HCT116 (cell line): Measurements from ENCODE around the gene GNG12. TPM values are rescaled to one million over a fixed set of nuclear protein-coding genes. Genes with fewer than 3 reads are reported as not detected.

Source experiments
- ATAC-seq: fragments of 200-7000 bp; cut with Tn5 transposase; 2 replicates; pipeline ENCODE4 v1.9.1; 2020; ENCODE audit warnings: mild to moderate bottlenecking, moderate library complexity
- BruUV-seq: library from RNA; stranded (reverse); fragments of 400-500 nt; replicated peaks from 2 replicates; lab custom pipeline; 2021; lab: Mats Ljungman, UMichigan
- CTCF ChIA-PET: fragments of 300-600 bp; sonication (Branson Sonifier 250); formaldehyde crosslinking; loops from one replicate; lab custom pipeline; 2021; ENCODE audit warnings: antibody characterized with exemption; lab: Charles Lee
- POLR2A ChIA-PET: fragments of 300-600, 350-600 bp; sonication (Branson Sonifier 250); formaldehyde crosslinking; loops from one replicate; lab custom pipeline; 2021; ENCODE audit warnings: antibody characterized with exemption; lab: Charles Lee
- RAD21 ChIA-PET, 2 experiments: fragments of 300-600 bp; sonication (Branson Sonifier 250); formaldehyde crosslinking; loops; one replicate each; lab custom pipeline; 2023; ENCODE audit warnings: low total read pairs in 2 of 2; ENCODE audit not compliant: uncharacterized antibody in 2 of 2, unreplicated experiment in 2 of 2, low non-redundant PET in 1 of 2; lab: Charles Lee
- DNase-seq: peaks from one replicate; pipeline ENCODE4 v3.0.0-alpha.2; 2010; ENCODE audit warnings: low read depth, low spot score
- H2AFZ ChIP-seq: fragments of 200-600 bp; shearing (Covaris generic), sonication (generic); 2 replicates; pipeline ENCODE4 v1.6.1; 2017; ENCODE audit warnings: low read depth, mixed run types, mixed read lengths, antibody characterized with exemption, low read length; ENCODE audit not compliant: poor library complexity, severe bottlenecking
- H3K27ac ChIP-seq: 2 replicates; pipeline ENCODE4 v1.5.1; 2012; ENCODE audit warnings: low read depth, low read length
- H3K27me3 ChIP-seq: fragments of 200-600 bp; sonication (generic); 2 replicates; pipeline ENCODE4 v1.6.1; 2016; ENCODE audit warnings: mixed run types, low read length, mixed read lengths; ENCODE audit not compliant: insufficient read depth
- H3K36me3 ChIP-seq, 2 experiments: fragments of 200-500 bp in 1 of 2; fragments of 200-600 bp in 1 of 2; sonication (Bioruptor generic) in 1 of 2; sonication (generic) in 1 of 2; 2 replicates each; pipeline versions ENCODE4 v1.5.1 to v1.6.1; 2014 to 2016; ENCODE audit warnings: low read length in 2 of 2, inconsistent platforms in 1 of 2, mixed read lengths in 1 of 2, mixed run types in 1 of 2; ENCODE audit not compliant: insufficient read depth in 2 of 2, control insufficient read depth in 1 of 2
- H3K4me1 ChIP-seq, 2 experiments: fragments of 200-600 bp in 1 of 2; sonication (generic) in 1 of 2; 2 replicates each; pipeline versions ENCODE4 v1.5.1 to v1.6.1; 2012 to 2017; ENCODE audit warnings: low read length in 2 of 2, inconsistent platforms in 1 of 2, mild to moderate bottlenecking in 1 of 2, mixed read lengths in 1 of 2, mixed run types in 1 of 2, moderate library complexity in 1 of 2; ENCODE audit not compliant: insufficient read depth in 2 of 2, control insufficient read depth in 1 of 2
- H3K4me2 ChIP-seq: fragments of 200-600 bp; sonication (generic); 2 replicates; pipeline ENCODE4 v1.6.1; 2017; ENCODE audit warnings: mixed run types, low read length, mixed read lengths
- H3K4me3 ChIP-seq, 2 experiments: fragments of 200-600 bp in 1 of 2; sonication (generic) in 1 of 2; replicated peaks in 1 of 2; 2 replicates each; pipeline ENCODE4 v1.5.1; 2011 to 2016; ENCODE audit warnings: low read length in 2 of 2, control low read depth in 1 of 2, low read depth in 1 of 2, mild to moderate bottlenecking in 1 of 2, mixed read lengths in 1 of 2, mixed run types in 1 of 2
- H3K79me2 ChIP-seq: fragments of 200-600 bp; sonication (generic); 2 replicates; pipeline ENCODE4 v1.6.1; 2017; ENCODE audit warnings: mild to moderate bottlenecking, mixed run types, low read length, moderate library complexity, mixed read lengths; ENCODE audit not compliant: insufficient read depth
- H3K9ac ChIP-seq: fragments of 200-600 bp; sonication (generic); 2 replicates; pipeline ENCODE4 v1.6.1; 2016; ENCODE audit warnings: low read length, mixed read lengths
- H3K9me2 ChIP-seq: fragments of 200-600 bp; sonication (generic), shearing (Covaris generic); 2 replicates; pipeline ENCODE4 v1.6.1; 2017; ENCODE audit warnings: mixed run types, mild to moderate bottlenecking, moderate library complexity; ENCODE audit not compliant: insufficient read depth
- H3K9me3 ChIP-seq, 2 experiments: fragments of 200-500 bp in 1 of 2; fragments of 200-600 bp in 1 of 2; sonication (Bioruptor generic) in 1 of 2; sonication (generic) in 1 of 2; 2 replicates each; pipeline ENCODE4 v1.6.1; 2014 to 2017; ENCODE audit warnings: low read length in 2 of 2, mixed read lengths in 2 of 2, inconsistent platforms in 1 of 2, low read depth in 1 of 2, mild to moderate bottlenecking in 1 of 2, mixed run types in 1 of 2, moderate library complexity in 1 of 2; ENCODE audit not compliant: control insufficient read depth in 1 of 2, insufficient read depth in 1 of 2
- H4K20me1 ChIP-seq: fragments of 200-600 bp; sonication (generic), shearing (Covaris generic); 2 replicates; pipeline ENCODE4 v1.6.1; 2017; ENCODE audit warnings: mixed run types, mild to moderate bottlenecking, moderate library complexity; ENCODE audit not compliant: insufficient read depth
- CEBPB ChIP-seq: IDR thresholded peaks from 2 replicates; pipeline ENCODE4 v1.6.1; 2012; ENCODE audit warnings: low read depth
- EZH2 ChIP-seq: fragments of 200-600 bp; sonication (generic); IDR thresholded peaks from 2 replicates; pipeline ENCODE4 v1.6.1; 2017; ENCODE audit warnings: antibody characterized with exemption, mixed run types
- EZH2phosphoT487 ChIP-seq: fragments of 200-600 bp; IDR thresholded peaks from 2 replicates; pipeline ENCODE4 v1.6.1; 2018; ENCODE audit warnings: antibody characterized with exemption, borderline replicate concordance
- POLR2A ChIP-seq: IDR thresholded peaks from 2 replicates; pipeline ENCODE4 v1.7.0; 2011; ENCODE audit warnings: borderline replicate concordance; ENCODE audit not compliant: insufficient read depth, insufficient read length; ENCODE audit errors: extremely low read depth
- SIN3A ChIP-seq: IDR thresholded peaks from 2 replicates; pipeline ENCODE4 v1.6.1; 2012; ENCODE audit warnings: low read depth
- SP1 ChIP-seq: IDR thresholded peaks from 2 replicates; pipeline ENCODE4 v1.6.1; 2012; ENCODE audit warnings: low read depth
- SRF ChIP-seq: IDR thresholded peaks from 2 replicates; pipeline ENCODE4 v1.6.1; 2012; ENCODE audit warnings: low read depth
- ZFX ChIP-seq: fragments of 450-650 bp; IDR thresholded peaks from 2 replicates; pipeline ENCODE4 v1.6.1; 2017
- ZNF274 ChIP-seq: fragments of 200-500 bp; sonication (Bioruptor generic); IDR thresholded peaks from 2 replicates; pipeline ENCODE4 v1.6.1; 2014; ENCODE audit warnings: mild to moderate bottlenecking, low read depth, low read length, inconsistent platforms
- intact Hi-C: fragments of 100-400 bp; cut with micrococcal nuclease; formaldehyde crosslinking; loops from 2 replicates; pipeline ENCODE4 v1.10.0; 2022
- total RNA-seq: library from RNA; stranded (reverse); gene quantifications from one replicate; pipeline ENCODE4 v1.2.1, GENCODE V29; 2021; ENCODE audit not compliant: unreplicated experiment
- TF ChIP-seq, protein P1 (sequence below): IDR thresholded peaks from 2 replicates; pipeline ENCODE4 v1.6.1; 2011; ENCODE audit warnings: mild to moderate bottlenecking, low read length, moderate library complexity; ENCODE audit not compliant: insufficient replicate concordance; ENCODE audit errors: extremely low read depth
- TF ChIP-seq, protein P2 (sequence below), 3 experiments: fragments of 200-600 bp in 1 of 3; sonication (generic) in 1 of 3; IDR thresholded peaks in 2 of 3; conservative IDR thresholded peaks in 1 of 3; 2 replicates each; pipeline ENCODE4 v1.5.1; 2012 to 2017; ENCODE audit warnings: low read depth in 2 of 3, low read length in 2 of 3, antibody characterized with exemption in 1 of 3, borderline replicate concordance in 1 of 3, control low read depth in 1 of 3, mild to moderate bottlenecking in 1 of 3, mixed read lengths in 1 of 3, mixed run types in 1 of 3, moderate library complexity in 1 of 3; ENCODE audit not compliant: insufficient read depth in 1 of 3

GNG12 gene
- total RNA-seq, 1 experiment from 2014 or later = 49.6 TPM

- Histone ChIP-seq H3K9me2 (no peaks in the 10 kb centered on the region), H3K27me3 (no peaks in the 10 kb centered on the region), H3K27ac (no peak overlapping the region), H3K36me3 (no peaks in the 10 kb centered on the region), H2AFZ (no peak overlapping the region), H3K4me2 (peak overlapping the region; percentile 17; the same call in 1 of the 2 replicates), H3K4me1 (peaks cover 3 to 12% of the 10 kb centered on the region in 2 experiments; a peak in 2 of 4 replicates), H3K79me2 (peaks cover 63% of the 10 kb centered on the region), H3K9me3 (no peaks in the 10 kb centered on the region), H4K20me1 (no peaks in the 10 kb centered on the region), H3K4me3 (no peak overlapping the region), H3K9ac (no peak overlapping the region)
- no peak for DNase-seq
- ChIA-PET POLR2A (interaction anchor here (0.7 kb wide), 2 partner anchors 42 to 325 kb away, joined by 3 to 7 read pairs; no protein-coding TSS in a partner anchor), CTCF (interaction anchor here (0.7 kb wide), 1 partner anchor 76 kb away, joined by 6 read pairs; no protein-coding TSS in a partner anchor), RAD21 (no interaction called here)
- intact Hi-C loops = no loop called here
- peak; percentile 38; the same call in 1 of the 2 replicates for ATAC-seq
- TF ChIP-seq SIN3A = no peak
- TF ChIP-seq POLR2A = no peak
- no peak for TF ChIP-seq SRF
- TF ChIP-seq EZH2phosphoT487 = no peak
- no peak for TF ChIP-seq EZH2
- TF ChIP-seq CEBPB = no peak
- no peak for TF ChIP-seq ZFX
- no peak for TF ChIP-seq ZNF274
- TF ChIP-seq, protein P1, sequence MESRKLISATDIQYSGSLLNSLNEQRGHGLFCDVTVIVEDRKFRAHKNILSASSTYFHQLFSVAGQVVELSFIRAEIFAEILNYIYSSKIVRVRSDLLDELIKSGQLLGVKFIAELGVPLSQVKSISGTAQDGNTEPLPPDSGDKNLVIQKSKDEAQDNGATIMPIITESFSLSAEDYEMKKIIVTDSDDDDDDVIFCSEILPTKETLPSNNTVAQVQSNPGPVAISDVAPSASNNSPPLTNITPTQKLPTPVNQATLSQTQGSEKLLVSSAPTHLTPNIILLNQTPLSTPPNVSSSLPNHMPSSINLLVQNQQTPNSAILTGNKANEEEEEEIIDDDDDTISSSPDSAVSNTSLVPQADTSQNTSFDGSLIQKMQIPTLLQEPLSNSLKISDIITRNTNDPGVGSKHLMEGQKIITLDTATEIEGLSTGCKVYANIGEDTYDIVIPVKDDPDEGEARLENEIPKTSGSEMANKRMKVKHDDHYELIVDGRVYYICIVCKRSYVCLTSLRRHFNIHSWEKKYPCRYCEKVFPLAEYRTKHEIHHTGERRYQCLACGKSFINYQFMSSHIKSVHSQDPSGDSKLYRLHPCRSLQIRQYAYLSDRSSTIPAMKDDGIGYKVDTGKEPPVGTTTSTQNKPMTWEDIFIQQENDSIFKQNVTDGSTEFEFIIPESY = no peak
- TF ChIP-seq SP1 = no peak
- TF ChIP-seq, protein P2, sequence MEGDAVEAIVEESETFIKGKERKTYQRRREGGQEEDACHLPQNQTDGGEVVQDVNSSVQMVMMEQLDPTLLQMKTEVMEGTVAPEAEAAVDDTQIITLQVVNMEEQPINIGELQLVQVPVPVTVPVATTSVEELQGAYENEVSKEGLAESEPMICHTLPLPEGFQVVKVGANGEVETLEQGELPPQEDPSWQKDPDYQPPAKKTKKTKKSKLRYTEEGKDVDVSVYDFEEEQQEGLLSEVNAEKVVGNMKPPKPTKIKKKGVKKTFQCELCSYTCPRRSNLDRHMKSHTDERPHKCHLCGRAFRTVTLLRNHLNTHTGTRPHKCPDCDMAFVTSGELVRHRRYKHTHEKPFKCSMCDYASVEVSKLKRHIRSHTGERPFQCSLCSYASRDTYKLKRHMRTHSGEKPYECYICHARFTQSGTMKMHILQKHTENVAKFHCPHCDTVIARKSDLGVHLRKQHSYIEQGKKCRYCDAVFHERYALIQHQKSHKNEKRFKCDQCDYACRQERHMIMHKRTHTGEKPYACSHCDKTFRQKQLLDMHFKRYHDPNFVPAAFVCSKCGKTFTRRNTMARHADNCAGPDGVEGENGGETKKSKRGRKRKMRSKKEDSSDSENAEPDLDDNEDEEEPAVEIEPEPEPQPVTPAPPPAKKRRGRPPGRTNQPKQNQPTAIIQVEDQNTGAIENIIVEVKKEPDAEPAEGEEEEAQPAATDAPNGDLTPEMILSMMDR (IDR thresholded peaks at IDR 0.05 in 2 of 3, conservative IDR thresholded peaks at IDR 0.05 in 1 of 3; ENCODE audit: borderline replicate concordance in 1 of 3, insufficient read depth in 1 of 3, low read depth in 2 of 3, low read length in 2 of 3) = no peak
- BruUV-seq = no TSS peak
These were observed 14.5 kb downstream of the GNG12 start for GRCh38 chr1:67818725-67819301.
